Neural progenitor cell (in vitro differentiated cells): Measurements from ENCODE around the gene DCST1.

ENCODE experiments used
- CTCF ChIP-seq: fragments of 200-600 bp; sonication (generic); IDR thresholded peaks from 2 replicates; pipeline ENCODE4 v1.5.1; 2017; ENCODE audit warnings: antibody characterized with exemption, mild to moderate bottlenecking
- EZH2 ChIP-seq: fragments of 200-600 bp; sonication (generic); IDR thresholded peaks from 2 replicates; pipeline ENCODE4 v1.6.1; 2017; ENCODE audit warnings: antibody characterized with exemption, mild to moderate bottlenecking, moderate library complexity
- EZH2phosphoT487 ChIP-seq: fragments of 200-600 bp; sonication (generic); IDR thresholded peaks from 2 replicates; pipeline ENCODE4 v1.6.1; 2017; ENCODE audit warnings: antibody characterized with exemption

DNA sequence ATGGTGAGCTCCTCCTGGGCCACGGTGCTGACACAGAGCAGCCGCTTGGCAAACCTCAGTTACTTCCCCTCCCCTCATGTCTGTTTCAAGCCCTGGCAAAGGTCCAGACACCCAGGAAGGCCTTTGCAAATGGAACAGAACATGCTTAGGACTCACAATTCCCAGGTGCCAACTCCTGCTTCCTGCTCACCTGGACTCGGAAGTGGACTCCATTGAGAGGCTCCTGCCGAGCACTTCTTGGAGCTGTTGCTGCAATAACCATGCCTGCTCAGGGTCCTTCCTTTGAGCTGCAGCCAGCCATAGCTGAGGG, 10.7 kb upstream of the DCST1 start:
- TF ChIP-seq CTCF (no peak), EZH2phosphoT487 (no peak), EZH2 (no peak)
